ENCODE data around the gene CSNK1A1.

GRCh38 chr5:149540089-149540488 is 11.2 kb downstream of the CSNK1A1 start:
- TF ChIP-seq CTCF (IDR thresholded peaks at IDR 0.05) (no peak), EP300 (IDR thresholded peaks at IDR 0.05) (no peak), POLR2A (IDR thresholded peaks at IDR 0.05) (no peak)
